GM21447 (cell line): ENCODE measurements around the gene MYO7B.
"Not testable (repeated sequence)": the region's sequence is repeated elsewhere in the genome, so short reads cannot be mapped to it uniquely, and the experiment has no call there.

Source experiments
- ATAC-seq: cut with Tn5 transposase; IDR thresholded peaks from one replicate; pipeline ENCODE4 v1.9.1; 2021; ENCODE audit not compliant: unreplicated experiment

Gene MYO7B

GRCh38 chr2:127572352-127572751 lies 36.9 kb downstream of the MYO7B start:
- ATAC-seq, result not testable (repeated sequence)

- no peak for ATAC-seq
These were observed 37.4 kb downstream of the MYO7B start for GRCh38 chr2:127572841-127573240.

GRCh38 chr2:127573298-127573697 lies 37.8 kb downstream of the MYO7B start:
- ATAC-seq, result no peak

GRCh38 chr2:127573771-127574170 lies 38.3 kb downstream of the MYO7B start:
- no peak for ATAC-seq

- ATAC-seq, result no peak
These were observed 39.2 kb downstream of the MYO7B start for GRCh38 chr2:127574656-127575055.

- ATAC-seq, result no peak
These were observed 39.8 kb downstream of the MYO7B start for GRCh38 chr2:127575185-127575765.

GRCh38 chr2:127575941-127576432 lies 40.5 kb downstream of the MYO7B start:
- ATAC-seq, result no peak

- ATAC-seq, result no peak
These were observed 41.1 kb downstream of the MYO7B start for GRCh38 chr2:127576433-127577207.

GRCh38 chr2:127577208-127577475 lies 41.7 kb downstream of the MYO7B start:
- ATAC-seq, result no peak

- peak; percentile 13 for ATAC-seq
These were observed 42.0 kb downstream of the MYO7B start for GRCh38 chr2:127577503-127577902.

- ATAC-seq, result peak; percentile 51
These were observed 42.5 kb downstream of the MYO7B start for GRCh38 chr2:127577973-127578372.

GRCh38 chr2:127578411-127578810 lies 42.9 kb downstream of the MYO7B start:
- ATAC-seq, result no peak

GRCh38 chr2:127579231-127579630 lies 43.7 kb downstream of the MYO7B start:
- no peak for ATAC-seq

- no peak for ATAC-seq
These were observed 44.9 kb downstream of the MYO7B start for GRCh38 chr2:127580167-127581049.

- ATAC-seq, result no peak
These were observed 45.5 kb downstream of the MYO7B start for GRCh38 chr2:127581050-127581345.

GRCh38 chr2:127581516-127582490 lies 46.3 kb downstream of the MYO7B start:
- ATAC-seq, result no peak

- ATAC-seq, result no peak
These were observed 47.7 kb downstream of the MYO7B start for GRCh38 chr2:127582863-127583861.

GRCh38 chr2:127584047-127584446 lies 48.6 kb downstream of the MYO7B start:
- no peak for ATAC-seq

GRCh38 chr2:127584516-127585033 lies 49.1 kb downstream of the MYO7B start:
- no peak for ATAC-seq
